ENCODE results near the gene KCND3. TPM values are rescaled to one million over a fixed set of nuclear protein-coding genes. Genes with fewer than 3 reads are reported as not detected.

Gene KCND3
- total RNA-seq, 1 donor from 2014 or later, result 0.81 TPM

DNA sequence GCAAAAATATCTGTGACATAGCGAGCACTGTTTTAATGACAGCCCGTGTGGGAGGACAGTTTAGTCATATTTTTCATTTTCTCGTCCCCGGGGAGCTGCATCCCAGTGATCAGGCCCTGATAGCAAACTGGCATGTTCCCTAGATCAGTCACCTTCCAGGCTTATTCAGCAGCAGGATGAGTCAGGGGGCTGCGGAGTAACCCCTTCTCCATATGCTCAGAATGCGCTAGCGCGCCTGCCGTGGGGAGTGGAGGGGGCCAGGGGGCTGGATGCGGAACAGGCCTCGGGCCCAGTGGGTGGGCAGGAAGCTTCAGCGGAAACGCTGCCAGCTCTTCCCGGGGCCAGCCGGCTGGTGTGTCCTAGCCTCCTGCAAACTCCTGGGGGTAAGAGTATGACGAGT is 94.0 kb downstream of the KCND3 start:
- no peak overlapping the region for H3K27ac Mint-ChIP-seq
- no peak overlapping the region for H3K4me3 Mint-ChIP-seq (ENCODE audit: low read depth)
- peaks cover 6% of the 10 kb centered on the region for H3K27me3 Mint-ChIP-seq
- DNase-seq (ENCODE audit: low spot score, unreplicated experiment), result no peak
- H3K9me3 Mint-ChIP-seq (ENCODE audit: low read depth), result no peaks in the 10 kb centered on the region
- no peaks in the 10 kb centered on the region for H3K4me1 Mint-ChIP-seq (ENCODE audit: low read depth)
- no peaks in the 10 kb centered on the region for H3K36me3 Mint-ChIP-seq (ENCODE audit: insufficient read depth)
- TF ChIP-seq CTCF (IDR thresholded peaks at IDR 0.05; ENCODE audit: unreplicated experiment), result no peak

- DNase-seq (ENCODE audit: low spot score, unreplicated experiment), result no peak
- H3K4me3 Mint-ChIP-seq (ENCODE audit: low read depth), result no peak overlapping the region
- H3K4me1 Mint-ChIP-seq (ENCODE audit: low read depth), result no peaks in the 10 kb centered on the region
Observed at GRCh38 chr1:111895017-111895416, 94.5 kb downstream of the KCND3 start.

GRCh38 chr1:111894497-111894896 is 95.0 kb downstream of the KCND3 start:
- Mint-ChIP-seq H3K9me3 (ENCODE audit: low read depth) (no peaks in the 10 kb centered on the region), H3K36me3 (ENCODE audit: insufficient read depth) (no peaks in the 10 kb centered on the region), H3K27me3 (peaks cover 3% of the 10 kb centered on the region), H3K4me3 (ENCODE audit: low read depth) (no peak overlapping the region), H3K4me1 (ENCODE audit: low read depth) (no peaks in the 10 kb centered on the region), H3K27ac (no peak overlapping the region)
- DNase-seq (ENCODE audit: low spot score, unreplicated experiment), result no peak
- TF ChIP-seq CTCF (IDR thresholded peaks at IDR 0.05; ENCODE audit: unreplicated experiment), result no peak

More at GRCh38 chr1:111895017-111895416, 94.5 kb downstream of the KCND3 start:
- peaks cover 4% of the 10 kb centered on the region for H3K27me3 Mint-ChIP-seq
- no peak for TF ChIP-seq CTCF (IDR thresholded peaks at IDR 0.05; ENCODE audit: unreplicated experiment)
- H3K9me3 Mint-ChIP-seq (ENCODE audit: low read depth), result no peaks in the 10 kb centered on the region
- H3K27ac Mint-ChIP-seq, result no peak overlapping the region
- no peaks in the 10 kb centered on the region for H3K36me3 Mint-ChIP-seq (ENCODE audit: insufficient read depth)

DNA sequence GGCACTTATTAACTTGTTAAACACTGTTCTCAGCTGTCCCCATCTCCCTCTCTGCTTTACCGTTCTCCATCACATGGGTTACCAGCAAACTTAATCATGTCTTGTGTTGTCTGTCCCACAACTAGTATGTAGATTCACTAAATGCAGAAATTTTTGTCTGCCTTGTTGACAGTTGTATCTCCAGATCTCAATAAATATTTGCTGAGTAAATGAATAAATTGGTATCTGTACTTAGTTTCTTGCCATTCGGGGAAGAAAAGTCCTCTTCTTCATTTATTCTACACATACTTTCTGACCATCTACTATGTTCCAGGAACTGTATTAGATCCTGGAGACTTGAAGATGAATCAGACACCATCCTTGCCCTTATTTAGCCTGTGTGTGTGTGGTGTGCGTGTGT is 97.9 kb downstream of the KCND3 start:
- Mint-ChIP-seq H3K4me1 (ENCODE audit: low read depth) (peaks cover 13% of the 10 kb centered on the region), H3K36me3 (ENCODE audit: insufficient read depth) (no peaks in the 10 kb centered on the region), H3K27ac (no peak overlapping the region), H3K4me3 (ENCODE audit: low read depth) (no peak overlapping the region), H3K27me3 (peaks cover 13% of the 10 kb centered on the region), H3K9me3 (ENCODE audit: low read depth) (no peaks in the 10 kb centered on the region)
- no peak for TF ChIP-seq CTCF (IDR thresholded peaks at IDR 0.05; ENCODE audit: unreplicated experiment)
- no peak for DNase-seq (ENCODE audit: low spot score, unreplicated experiment)

DNA sequence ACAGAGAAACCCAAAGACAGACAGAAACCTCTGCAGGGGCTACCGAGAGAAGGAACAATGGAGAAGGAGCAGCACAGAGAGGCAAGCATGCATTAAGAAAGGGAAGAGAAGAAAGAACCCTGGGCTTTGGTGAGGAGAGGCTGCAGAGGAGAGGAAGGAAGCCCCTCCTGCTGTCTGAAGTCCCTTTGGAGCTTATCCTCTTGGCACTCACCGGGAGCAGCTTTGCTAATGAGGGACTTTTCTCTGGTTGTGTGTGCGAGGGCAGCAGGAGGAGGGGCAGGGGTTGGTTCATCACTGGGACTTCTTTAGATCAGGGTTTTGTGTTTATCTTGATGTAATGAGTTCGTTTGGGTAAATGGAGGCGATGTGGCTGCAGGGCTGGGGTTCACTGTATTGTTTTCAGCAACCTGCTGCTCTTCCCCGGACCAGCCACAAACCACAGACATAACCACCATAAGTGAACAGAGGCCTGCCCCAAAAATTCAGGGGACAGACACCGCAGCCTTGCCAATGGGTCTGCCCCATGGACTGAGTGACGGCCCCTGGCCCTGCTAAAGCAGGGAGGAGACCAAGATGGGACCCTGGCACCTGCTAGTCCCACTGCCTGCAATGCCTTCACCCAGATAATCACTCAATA is 100.6 kb downstream of the KCND3 start:
- TF ChIP-seq CTCF (IDR thresholded peaks at IDR 0.05; ENCODE audit: unreplicated experiment), result no peak
- H3K9me3 Mint-ChIP-seq (ENCODE audit: low read depth), result no peaks in the 10 kb centered on the region
- peaks cover 18% of the 10 kb centered on the region for H3K4me1 Mint-ChIP-seq (ENCODE audit: low read depth)
- no peak for DNase-seq (ENCODE audit: low spot score, unreplicated experiment)
- no peak overlapping the region for H3K27ac Mint-ChIP-seq
- H3K4me3 Mint-ChIP-seq (ENCODE audit: low read depth), result no peak overlapping the region
- no peaks in the 10 kb centered on the region for H3K36me3 Mint-ChIP-seq (ENCODE audit: insufficient read depth)
- peaks cover 14% of the 10 kb centered on the region for H3K27me3 Mint-ChIP-seq

All from progenitor cell of endocrine pancreas (in vitro differentiated cells).